GM19395 (cell line): ENCODE results near the gene SCAPER.
"Not testable (repeated sequence)": the region's sequence is repeated elsewhere in the genome, so short reads cannot be mapped to it uniquely, and the experiment has no call there.

Experiments used
- ATAC-seq: cut with Tn5 transposase; IDR thresholded peaks from one replicate; pipeline ENCODE4 v1.9.1; 2021; ENCODE audit warnings: mild to moderate bottlenecking, moderate library complexity; ENCODE audit not compliant: unreplicated experiment

The SCAPER gene

GRCh38 chr15:76582550-76582949 is 322.6 kb downstream of the SCAPER start:
- no peak for ATAC-seq

GRCh38 chr15:76577879-76578512 is 327.1 kb downstream of the SCAPER start:
- no peak for ATAC-seq

GRCh38 chr15:76576523-76577279 is 328.4 kb downstream of the SCAPER start:
- no peak for ATAC-seq

- ATAC-seq: peak; percentile 35
Observed at GRCh38 chr15:76575679-76576078, 329.5 kb downstream of the SCAPER start.

GRCh38 chr15:76575274-76575673 is 329.9 kb downstream of the SCAPER start:
- ATAC-seq: peak; percentile 92

GRCh38 chr15:76572983-76573314 is 332.2 kb downstream of the SCAPER start:
- no peak for ATAC-seq

- no peak for ATAC-seq
Observed at GRCh38 chr15:76566276-76566675, 338.9 kb downstream of the SCAPER start.

- ATAC-seq: no peak
Observed at GRCh38 chr15:76565366-76565765, 339.8 kb downstream of the SCAPER start.

GRCh38 chr15:76555247-76555646 is 349.9 kb downstream of the SCAPER start:
- no peak for ATAC-seq

GRCh38 chr15:76553564-76553963 is 351.6 kb downstream of the SCAPER start:
- no peak for ATAC-seq

- ATAC-seq: no peak
Observed at GRCh38 chr15:76553102-76553501, 352.0 kb downstream of the SCAPER start.

- ATAC-seq: no peak
Observed at GRCh38 chr15:76546805-76547204, 358.3 kb downstream of the SCAPER start.

GRCh38 chr15:76533995-76534394 is 371.1 kb downstream of the SCAPER start:
- no peak for ATAC-seq

GRCh38 chr15:76533060-76533820 is 371.9 kb downstream of the SCAPER start:
- no peak for ATAC-seq

- ATAC-seq: no peak
Observed at GRCh38 chr15:76529911-76530310, 375.2 kb downstream of the SCAPER start.

- no peak for ATAC-seq
Observed at GRCh38 chr15:76526111-76526510, 379.0 kb downstream of the SCAPER start.

GRCh38 chr15:76517910-76518309 is 387.2 kb downstream of the SCAPER start:
- ATAC-seq: no peak

GRCh38 chr15:76514282-76514681 is 390.9 kb downstream of the SCAPER start:
- no peak for ATAC-seq

GRCh38 chr15:76512971-76513370 is 392.2 kb downstream of the SCAPER start:
- no peak for ATAC-seq

GRCh38 chr15:76510663-76511062 is 394.5 kb downstream of the SCAPER start:
- ATAC-seq: not testable (repeated sequence)

GRCh38 chr15:76503804-76504203 is 401.3 kb downstream of the SCAPER start:
- ATAC-seq: no peak

GRCh38 chr15:76503121-76503520 is 402.0 kb downstream of the SCAPER start:
- ATAC-seq: no peak
